ENCODE measurements around the gene KCNH8.

DNA sequence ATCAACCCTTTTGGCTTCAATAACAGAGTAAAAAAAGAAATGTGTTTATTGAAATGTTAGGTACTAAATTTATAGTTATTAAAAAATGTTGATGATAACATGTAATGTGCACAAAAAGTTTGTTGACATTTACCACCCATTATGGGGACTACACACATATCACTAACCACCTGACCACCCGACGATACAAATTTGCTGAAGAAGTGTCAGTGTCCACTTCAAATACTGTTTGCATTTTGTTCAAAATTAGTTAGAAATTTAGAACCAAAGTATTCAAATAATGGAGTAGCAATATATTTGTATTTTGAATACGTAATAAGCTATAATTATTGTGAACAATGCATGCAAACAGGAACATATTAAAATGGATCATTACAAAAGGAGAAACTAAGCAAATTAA, 54.4 kb downstream of the KCNH8 start:
- TF ChIP-seq, protein P1, sequence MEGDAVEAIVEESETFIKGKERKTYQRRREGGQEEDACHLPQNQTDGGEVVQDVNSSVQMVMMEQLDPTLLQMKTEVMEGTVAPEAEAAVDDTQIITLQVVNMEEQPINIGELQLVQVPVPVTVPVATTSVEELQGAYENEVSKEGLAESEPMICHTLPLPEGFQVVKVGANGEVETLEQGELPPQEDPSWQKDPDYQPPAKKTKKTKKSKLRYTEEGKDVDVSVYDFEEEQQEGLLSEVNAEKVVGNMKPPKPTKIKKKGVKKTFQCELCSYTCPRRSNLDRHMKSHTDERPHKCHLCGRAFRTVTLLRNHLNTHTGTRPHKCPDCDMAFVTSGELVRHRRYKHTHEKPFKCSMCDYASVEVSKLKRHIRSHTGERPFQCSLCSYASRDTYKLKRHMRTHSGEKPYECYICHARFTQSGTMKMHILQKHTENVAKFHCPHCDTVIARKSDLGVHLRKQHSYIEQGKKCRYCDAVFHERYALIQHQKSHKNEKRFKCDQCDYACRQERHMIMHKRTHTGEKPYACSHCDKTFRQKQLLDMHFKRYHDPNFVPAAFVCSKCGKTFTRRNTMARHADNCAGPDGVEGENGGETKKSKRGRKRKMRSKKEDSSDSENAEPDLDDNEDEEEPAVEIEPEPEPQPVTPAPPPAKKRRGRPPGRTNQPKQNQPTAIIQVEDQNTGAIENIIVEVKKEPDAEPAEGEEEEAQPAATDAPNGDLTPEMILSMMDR (IDR thresholded peaks at IDR 0.05) = no peak
- no peak for TF ChIP-seq POLR2A (IDR thresholded peaks at IDR 0.05)

All from Peyer's patch (tissue), 4 donors.